ENCODE results near the gene DPM3.

GRCh38 chr1:155134880-155135414, 5.4 kb downstream of the DPM3 start:
- TF ChIP-seq CTCF (IDR thresholded peaks at IDR 0.05; ENCODE audit: low read depth, low read length) (no peak), MAX (IDR thresholded peaks at IDR 0.05; ENCODE audit: low read depth, low read length) (no peak)
